ENCODE results near the gene TTC22.

DNA sequence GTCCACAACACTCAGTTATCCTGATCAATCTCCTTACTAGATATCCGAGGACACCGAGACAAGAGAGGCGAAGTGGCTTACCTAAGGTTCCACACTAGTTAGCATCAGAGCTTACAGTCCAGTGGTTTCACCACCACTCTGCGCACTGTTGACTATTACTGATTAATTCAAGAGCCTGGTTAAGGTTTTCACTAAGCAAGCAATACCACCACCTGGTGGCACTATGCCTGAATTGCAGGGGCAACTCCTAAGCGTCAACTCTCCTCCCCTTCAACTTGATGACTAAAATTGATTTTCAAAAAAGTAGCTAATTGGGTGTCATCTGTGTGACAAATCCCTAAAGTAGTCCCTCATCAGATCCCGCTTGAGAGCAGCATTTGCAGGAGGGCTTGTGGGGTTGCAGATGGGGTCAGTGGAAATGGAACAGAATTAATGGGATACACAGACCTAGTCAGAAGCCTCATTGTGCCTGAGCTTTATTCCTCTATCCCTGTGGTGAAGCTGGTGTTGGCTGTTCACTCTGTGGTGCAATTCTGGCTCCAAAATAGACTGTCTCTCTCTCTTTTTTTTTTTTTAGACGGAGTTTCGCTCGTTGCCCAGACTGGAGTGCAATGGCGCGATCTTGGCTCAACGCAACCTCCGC, 9.1 kb downstream of the TTC22 start:
- TF ChIP-seq, protein P1, sequence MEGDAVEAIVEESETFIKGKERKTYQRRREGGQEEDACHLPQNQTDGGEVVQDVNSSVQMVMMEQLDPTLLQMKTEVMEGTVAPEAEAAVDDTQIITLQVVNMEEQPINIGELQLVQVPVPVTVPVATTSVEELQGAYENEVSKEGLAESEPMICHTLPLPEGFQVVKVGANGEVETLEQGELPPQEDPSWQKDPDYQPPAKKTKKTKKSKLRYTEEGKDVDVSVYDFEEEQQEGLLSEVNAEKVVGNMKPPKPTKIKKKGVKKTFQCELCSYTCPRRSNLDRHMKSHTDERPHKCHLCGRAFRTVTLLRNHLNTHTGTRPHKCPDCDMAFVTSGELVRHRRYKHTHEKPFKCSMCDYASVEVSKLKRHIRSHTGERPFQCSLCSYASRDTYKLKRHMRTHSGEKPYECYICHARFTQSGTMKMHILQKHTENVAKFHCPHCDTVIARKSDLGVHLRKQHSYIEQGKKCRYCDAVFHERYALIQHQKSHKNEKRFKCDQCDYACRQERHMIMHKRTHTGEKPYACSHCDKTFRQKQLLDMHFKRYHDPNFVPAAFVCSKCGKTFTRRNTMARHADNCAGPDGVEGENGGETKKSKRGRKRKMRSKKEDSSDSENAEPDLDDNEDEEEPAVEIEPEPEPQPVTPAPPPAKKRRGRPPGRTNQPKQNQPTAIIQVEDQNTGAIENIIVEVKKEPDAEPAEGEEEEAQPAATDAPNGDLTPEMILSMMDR (IDR thresholded peaks at IDR 0.05): peak; percentile 91
- TF ChIP-seq, protein P2, sequence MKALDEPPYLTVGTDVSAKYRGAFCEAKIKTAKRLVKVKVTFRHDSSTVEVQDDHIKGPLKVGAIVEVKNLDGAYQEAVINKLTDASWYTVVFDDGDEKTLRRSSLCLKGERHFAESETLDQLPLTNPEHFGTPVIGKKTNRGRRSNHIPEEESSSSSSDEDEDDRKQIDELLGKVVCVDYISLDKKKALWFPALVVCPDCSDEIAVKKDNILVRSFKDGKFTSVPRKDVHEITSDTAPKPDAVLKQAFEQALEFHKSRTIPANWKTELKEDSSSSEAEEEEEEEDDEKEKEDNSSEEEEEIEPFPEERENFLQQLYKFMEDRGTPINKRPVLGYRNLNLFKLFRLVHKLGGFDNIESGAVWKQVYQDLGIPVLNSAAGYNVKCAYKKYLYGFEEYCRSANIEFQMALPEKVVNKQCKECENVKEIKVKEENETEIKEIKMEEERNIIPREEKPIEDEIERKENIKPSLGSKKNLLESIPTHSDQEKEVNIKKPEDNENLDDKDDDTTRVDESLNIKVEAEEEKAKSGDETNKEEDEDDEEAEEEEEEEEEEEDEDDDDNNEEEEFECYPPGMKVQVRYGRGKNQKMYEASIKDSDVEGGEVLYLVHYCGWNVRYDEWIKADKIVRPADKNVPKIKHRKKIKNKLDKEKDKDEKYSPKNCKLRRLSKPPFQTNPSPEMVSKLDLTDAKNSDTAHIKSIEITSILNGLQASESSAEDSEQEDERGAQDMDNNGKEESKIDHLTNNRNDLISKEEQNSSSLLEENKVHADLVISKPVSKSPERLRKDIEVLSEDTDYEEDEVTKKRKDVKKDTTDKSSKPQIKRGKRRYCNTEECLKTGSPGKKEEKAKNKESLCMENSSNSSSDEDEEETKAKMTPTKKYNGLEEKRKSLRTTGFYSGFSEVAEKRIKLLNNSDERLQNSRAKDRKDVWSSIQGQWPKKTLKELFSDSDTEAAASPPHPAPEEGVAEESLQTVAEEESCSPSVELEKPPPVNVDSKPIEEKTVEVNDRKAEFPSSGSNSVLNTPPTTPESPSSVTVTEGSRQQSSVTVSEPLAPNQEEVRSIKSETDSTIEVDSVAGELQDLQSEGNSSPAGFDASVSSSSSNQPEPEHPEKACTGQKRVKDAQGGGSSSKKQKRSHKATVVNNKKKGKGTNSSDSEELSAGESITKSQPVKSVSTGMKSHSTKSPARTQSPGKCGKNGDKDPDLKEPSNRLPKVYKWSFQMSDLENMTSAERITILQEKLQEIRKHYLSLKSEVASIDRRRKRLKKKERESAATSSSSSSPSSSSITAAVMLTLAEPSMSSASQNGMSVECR (CRISPR knock-in tag; IDR thresholded peaks at IDR 0.05; ENCODE audit: borderline replicate concordance): no peak
